ENCODE results near the gene ZNF503.

GRCh38 chr10:75433216-75433615 is 31.7 kb upstream of the ZNF503 start:
- TF ChIP-seq CTCF (IDR thresholded peaks at IDR 0.05) = no peak
- no peak for TF ChIP-seq POLR2A (IDR thresholded peaks at IDR 0.05)

All from esophagus squamous epithelium (tissue), 4 donors.